Fibroblast of the aortic adventitia (primary cell): ENCODE data around the gene PGM5. TPM values are rescaled to one million over a fixed set of nuclear protein-coding genes. Genes with fewer than 3 reads are reported as not detected.

Experiments
- DNase-seq: peaks from one replicate; pipeline ENCODE4 v3.0.0-alpha.2; 2010; ENCODE audit warnings: low read depth
- H3K4me3 ChIP-seq: 2 replicates; pipeline ENCODE4 v1.5.1; 2011; ENCODE audit warnings: low read depth, mild to moderate bottlenecking, control low read depth, low read length, moderate library complexity
- CTCF ChIP-seq: IDR thresholded peaks from 2 replicates; pipeline ENCODE4 v1.5.1; 2011; ENCODE audit warnings: mild to moderate bottlenecking, low read length, control low read depth, inconsistent platforms; ENCODE audit not compliant: insufficient read depth
- total RNA-seq: library from RNA; depleted of rRNA; stranded (reverse); fragments of >200 nt; gene quantifications from 2 replicates; pipeline ENCODE4 v1.2.3, GENCODE V29; 2012; ENCODE audit warnings: low replicate concordance

The PGM5 gene
- total RNA-seq, 1 donor: 8.0 TPM

GRCh38 chr9:68545033-68545705, 188.8 kb downstream of the PGM5 start:
- DNase-seq: no peak
- TF ChIP-seq CTCF: no peak

GRCh38 chr9:68546596-68547390, 190.4 kb downstream of the PGM5 start:
- H3K4me3 ChIP-seq: no peak overlapping the region
- DNase-seq: no peak
- TF ChIP-seq CTCF: no peak

More at GRCh38 chr9:68545033-68545705, 188.8 kb downstream of the PGM5 start:
- no peak overlapping the region for H3K4me3 ChIP-seq

GRCh38 chr9:68547417-68547816, 191.0 kb downstream of the PGM5 start:
- no peak for DNase-seq
- no peak for TF ChIP-seq CTCF
- no peak overlapping the region for H3K4me3 ChIP-seq

GRCh38 chr9:68548241-68548640, 191.8 kb downstream of the PGM5 start:
- no peak for TF ChIP-seq CTCF
- no peak for DNase-seq
- H3K4me3 ChIP-seq: no peak overlapping the region

GRCh38 chr9:68551191-68551590, 194.8 kb downstream of the PGM5 start:
- no peak for DNase-seq
- no peak overlapping the region for H3K4me3 ChIP-seq
- TF ChIP-seq CTCF: no peak

- peak; percentile 44 for DNase-seq
- H3K4me3 ChIP-seq: no peak overlapping the region
- TF ChIP-seq CTCF: no peak
Measured at GRCh38 chr9:68552700-68553476, 196.5 kb downstream of the PGM5 start.
